Uterus (tissue), 2 donors: ENCODE data around the gene WFDC6.
"Not testable (repeated sequence)": the region's sequence is repeated elsewhere in the genome, so short reads cannot be mapped to it uniquely, and the experiment has no call there.

ENCODE experiments used
- CTCF ChIP-seq, 4 experiments: fragments of 200-600 bp in 2 of 4; fragments of 450-650 bp in 2 of 4; sonication (generic) in 2 of 4; IDR thresholded peaks; one replicate each; pipeline ENCODE4 v1.5.1; 2016 to 2019; ENCODE audit warnings: antibody characterized with exemption in 4 of 4, mild to moderate bottlenecking in 2 of 4, moderate library complexity in 1 of 4
- POLR2A ChIP-seq, 2 donors: fragments of 450-650 bp; IDR thresholded peaks; one replicate each; pipeline ENCODE4 v1.6.1; 2016; ENCODE audit warnings: antibody characterized with exemption in 2 of 2, mild to moderate bottlenecking in 1 of 2, moderate library complexity in 1 of 2

GRCh38 chr20:45584294-45584693 is 45.0 kb upstream of the WFDC6 start:
- TF ChIP-seq POLR2A, CTCF (IDR thresholded peaks at IDR 0.05): not testable (repeated sequence)
